Stimulated activated CD4-positive, alpha-beta T cell treated with anti-CD3 and anti-CD28 coated beads, TNF-alpha, amount 100 ng/mL, for 1 hour (primary cell): ENCODE measurements around the gene RBM44.

Experiments
- DNase-seq, 3 donors: peaks; one replicate each; pipeline ENCODE4 v3.0.0-alpha.2; 2020; ENCODE audit warnings: low read depth in 3 of 3, low spot score in 1 of 3

The RBM44 gene

DNA sequence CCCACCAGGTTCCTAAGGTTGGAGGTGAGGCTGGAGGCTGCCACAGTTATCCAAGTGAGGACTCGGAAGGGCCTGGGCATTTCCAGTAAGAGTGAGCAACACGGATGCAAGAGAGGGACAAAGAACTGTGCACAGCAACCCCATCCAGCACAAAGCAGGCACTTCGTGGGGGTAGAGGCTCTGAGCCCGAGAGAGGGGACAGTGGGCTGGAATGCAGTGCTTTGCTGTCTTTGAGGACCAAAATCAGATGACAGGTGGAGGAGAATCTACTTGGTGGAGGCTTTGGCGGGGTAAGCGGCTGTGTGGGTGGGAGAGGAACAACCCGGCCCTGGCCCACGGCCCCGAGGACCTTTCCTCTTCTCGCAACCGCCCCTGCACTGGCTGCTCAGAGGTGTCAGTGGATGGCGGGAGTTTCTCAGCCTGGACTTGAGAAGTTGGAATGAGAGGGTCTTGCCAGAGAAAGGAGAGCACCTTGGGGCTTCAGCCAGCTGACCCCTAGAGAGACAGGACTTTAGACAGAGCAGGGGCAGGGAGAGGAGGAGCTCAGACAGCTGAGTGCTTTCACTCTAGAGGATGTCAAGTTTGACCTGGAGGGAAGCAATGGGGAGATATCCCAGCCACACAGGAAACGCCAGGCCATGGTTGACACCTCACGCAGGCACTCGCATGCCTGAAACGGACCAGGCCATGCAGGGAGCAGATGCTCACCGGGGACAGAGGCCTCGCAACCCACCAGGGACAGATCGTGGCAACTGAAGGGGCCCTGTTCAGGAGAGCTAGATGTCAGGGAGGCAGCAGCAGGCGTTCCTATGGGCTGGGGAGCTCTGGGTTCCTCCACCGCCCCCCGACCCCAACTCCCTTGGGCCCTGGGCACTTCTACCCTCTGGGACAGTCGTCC is 72.4 kb downstream of the RBM44 start:
- DNase-seq, result no peak

DNA sequence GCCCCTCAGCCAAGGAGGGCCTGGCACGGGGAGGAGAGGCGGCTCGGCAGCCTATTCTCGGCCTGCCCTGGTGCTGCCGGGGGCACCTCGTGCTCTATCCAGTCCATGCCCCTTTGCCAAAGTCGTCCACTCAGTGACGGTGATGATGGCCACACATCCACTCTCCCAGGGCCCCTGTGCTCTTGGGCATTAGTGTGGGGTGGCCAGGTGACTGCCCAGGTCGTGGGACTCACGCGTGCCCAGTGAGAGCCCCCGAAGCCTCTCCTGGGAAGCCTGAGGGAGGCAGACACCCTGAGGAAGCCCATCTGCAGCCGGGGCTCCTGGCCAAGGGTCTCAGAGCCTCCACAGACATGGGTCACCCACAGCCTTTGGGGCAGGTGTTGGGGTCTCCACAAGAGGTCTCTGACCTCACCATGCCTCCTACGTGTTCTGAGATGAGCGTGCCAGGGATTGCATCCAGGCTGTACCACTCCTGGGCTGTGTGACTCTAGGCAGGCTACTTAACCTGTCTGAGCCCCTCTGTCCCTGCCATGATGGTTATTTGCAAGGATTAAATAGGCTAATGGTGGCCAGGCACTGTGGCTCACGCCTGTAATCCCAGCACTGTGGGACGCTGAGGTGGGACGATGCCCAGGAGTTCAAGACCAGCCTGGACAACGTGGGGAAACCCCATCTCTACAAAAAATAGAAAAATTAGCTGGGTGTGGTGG is 73.8 kb downstream of the RBM44 start:
- no peak for DNase-seq

DNA sequence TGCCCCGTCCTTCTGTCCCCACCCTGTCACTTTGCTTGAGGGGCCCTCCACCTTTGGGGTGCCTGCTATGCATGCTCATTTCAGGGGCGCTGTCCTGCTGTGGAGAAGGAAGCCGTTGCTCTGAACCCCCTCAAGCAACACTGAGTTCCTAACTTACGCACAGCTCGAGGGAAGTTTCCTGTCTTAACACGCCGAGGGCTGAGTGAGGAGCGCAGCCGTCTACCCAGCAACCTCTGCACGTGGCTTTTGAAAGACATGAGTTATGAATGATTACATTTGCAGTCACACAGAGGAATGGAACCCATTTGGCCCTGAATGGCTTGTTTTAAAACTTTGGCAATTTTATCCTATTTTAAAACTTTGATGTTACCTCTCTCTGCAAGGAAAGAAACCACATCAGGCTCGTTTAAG is 74.8 kb downstream of the RBM44 start:
- no peak for DNase-seq

DNA sequence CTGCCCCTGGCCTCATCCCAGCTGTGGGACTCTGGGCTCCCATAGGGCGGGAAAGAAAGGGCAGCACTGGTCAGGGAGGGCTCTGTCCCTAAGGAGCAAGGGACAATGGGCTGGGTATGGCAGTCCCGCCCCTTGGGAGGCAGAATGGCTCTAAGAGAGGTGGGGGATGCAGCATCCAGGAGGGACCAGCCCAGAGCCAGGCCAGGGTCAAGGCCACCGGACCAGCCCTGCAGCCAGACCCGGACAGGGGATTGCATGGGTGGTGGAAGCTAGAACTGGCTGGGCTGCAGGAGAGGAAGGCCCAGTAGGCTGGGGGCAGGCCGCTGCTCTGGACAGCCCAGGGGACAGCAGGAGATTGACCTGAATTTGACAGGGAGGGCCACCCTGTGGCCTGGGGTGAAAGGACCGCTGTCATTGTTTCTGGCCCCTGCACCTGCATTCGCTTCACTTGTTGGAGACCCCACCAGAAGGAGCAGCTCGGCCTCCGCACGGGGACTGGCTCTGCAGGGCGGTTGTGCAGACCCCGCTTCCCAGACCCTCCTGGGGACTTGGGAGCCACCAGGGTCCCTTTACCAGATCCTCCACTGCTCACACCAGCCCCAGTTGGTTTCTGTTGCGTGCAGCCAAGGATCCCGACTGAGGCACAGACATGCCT is 75.4 kb downstream of the RBM44 start:
- DNase-seq, result no peak

DNA sequence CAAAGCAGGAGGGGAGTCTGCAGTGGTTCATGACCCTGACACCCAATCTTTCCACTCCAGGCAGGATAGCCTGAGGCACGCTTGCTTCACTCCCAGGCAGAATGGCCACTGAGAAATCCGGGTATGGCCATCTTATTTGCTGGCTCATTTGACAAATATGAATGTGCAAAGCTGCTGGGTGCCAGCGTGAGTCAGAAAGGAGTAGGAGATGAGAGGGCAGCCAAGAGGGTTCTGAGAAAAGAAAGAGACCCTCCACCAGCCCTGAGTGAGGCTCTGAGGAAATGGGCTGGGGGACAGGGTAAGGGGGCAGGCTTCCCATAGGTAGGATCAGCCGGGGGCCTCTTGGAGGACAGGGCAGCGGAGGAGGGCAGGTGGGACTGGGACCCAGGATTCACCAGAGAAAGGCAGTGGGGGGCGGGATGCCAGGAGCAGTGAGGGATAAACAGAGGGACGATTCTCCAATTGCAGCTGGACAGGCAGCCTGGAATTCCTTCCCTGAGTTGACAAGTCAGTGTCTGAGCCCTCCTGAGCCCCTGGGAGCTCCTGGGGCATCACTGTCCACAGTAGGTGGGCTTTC is 76.1 kb downstream of the RBM44 start:
- no peak for DNase-seq

DNA sequence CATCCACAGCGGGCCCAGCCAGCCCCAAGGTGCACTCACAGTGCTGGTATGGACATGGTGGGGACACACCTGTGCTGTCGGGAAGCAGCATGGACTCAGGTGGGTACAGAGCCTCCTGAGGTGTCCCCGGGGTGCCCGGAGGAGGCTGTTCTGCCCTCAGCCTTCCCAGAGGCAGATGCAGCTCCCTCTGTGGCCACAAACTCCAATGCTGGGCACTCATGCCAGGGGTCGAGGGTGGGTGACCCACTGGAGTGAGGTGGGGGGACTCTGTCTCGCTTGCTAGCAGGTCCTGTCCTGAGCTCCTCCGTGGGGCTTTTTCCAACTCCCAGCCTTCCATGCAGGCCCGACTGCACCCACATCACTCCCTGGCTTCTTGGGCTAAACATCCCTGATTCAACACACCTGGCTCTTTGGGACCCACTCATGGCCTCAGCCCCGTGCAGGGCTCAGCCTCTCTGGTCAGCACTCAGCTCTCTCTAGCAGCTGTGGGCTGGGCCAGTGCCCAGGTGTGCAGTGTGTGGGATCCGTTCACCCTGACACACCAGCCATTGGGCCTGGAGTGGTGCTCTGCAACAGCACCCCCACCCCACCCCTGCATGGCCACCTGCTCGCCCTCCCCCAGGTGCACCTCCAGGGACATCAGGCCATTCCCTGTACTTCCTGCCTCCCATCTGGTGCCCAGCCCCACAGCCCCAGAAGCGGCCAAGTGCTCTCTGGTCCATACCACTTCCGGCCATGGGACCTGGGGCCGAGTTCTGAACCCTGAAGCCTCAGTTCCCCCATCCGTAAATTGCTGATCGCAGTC is 76.9 kb downstream of the RBM44 start:
- DNase-seq, result no peak

DNA sequence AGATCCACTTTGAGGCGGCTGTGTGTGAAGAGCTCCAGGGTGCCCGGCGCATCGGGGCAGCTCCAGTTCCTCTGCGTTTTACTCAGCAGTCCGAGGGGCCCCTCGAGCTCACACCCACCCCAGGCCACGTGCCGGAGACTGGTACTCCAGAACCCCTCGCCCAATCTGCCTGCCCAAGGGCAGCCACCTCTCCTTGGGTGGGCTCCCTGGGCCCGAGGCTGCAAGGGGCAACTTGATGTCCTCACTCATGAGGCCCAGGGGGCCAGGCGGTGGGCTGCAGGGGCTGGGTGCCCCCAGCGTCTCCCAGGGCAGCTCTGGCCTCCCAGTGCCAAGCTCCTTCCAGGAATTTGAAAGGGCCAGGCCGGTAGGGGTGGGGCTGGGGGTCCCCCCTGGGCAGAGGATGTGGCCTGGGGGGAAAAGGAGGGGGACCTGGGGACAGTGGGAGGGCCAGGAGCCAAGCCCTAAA is 77.5 kb downstream of the RBM44 start:
- no peak for DNase-seq

DNA sequence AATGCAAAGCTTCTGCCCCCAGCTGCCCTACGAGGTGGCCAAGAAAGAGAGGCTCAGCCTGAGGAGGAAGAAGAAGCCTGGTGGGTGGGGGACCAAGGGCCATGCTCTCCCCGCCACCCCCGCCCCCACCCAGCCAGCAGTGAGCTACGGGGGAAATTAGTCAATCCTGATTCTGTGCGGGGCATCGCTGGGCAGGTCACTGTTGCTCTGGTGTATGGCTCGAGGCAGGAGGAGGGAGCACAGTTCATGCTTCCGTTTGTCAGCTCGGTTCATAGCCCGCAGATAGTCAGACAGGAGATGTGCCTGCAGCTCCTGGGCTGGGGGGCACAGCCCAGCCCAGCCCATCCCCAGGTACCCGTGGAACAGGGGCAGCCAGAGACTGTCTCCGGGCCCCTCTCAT is 78.0 kb downstream of the RBM44 start:
- DNase-seq, result no peak

DNA sequence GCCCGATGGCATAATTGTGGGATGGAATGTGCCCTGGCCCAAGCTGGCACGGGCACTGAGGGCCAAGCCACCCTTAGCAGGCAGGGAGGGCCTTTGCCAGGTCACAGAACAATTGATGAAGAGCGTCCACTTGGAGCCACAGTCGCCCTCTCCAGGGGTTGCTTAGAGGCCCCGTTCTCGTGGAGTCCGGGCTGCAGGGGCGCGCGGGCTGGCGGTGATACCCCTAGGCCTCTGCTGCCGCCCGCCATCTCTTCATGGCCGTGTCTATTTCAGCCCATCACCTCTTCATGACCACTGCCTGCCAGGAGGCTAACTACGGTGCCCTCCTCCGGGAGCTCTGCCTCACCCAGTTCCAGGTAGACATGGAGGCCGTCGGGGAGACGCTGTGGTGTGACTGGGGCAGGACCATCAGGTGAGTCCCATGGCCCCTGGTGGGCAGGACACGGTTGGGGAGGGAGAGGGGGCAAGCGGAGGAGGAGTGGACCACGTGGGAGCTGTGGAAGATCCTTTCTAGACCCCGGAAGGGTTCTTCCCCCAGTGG is 78.4 kb downstream of the RBM44 start:
- DNase-seq, result no peak

DNA sequence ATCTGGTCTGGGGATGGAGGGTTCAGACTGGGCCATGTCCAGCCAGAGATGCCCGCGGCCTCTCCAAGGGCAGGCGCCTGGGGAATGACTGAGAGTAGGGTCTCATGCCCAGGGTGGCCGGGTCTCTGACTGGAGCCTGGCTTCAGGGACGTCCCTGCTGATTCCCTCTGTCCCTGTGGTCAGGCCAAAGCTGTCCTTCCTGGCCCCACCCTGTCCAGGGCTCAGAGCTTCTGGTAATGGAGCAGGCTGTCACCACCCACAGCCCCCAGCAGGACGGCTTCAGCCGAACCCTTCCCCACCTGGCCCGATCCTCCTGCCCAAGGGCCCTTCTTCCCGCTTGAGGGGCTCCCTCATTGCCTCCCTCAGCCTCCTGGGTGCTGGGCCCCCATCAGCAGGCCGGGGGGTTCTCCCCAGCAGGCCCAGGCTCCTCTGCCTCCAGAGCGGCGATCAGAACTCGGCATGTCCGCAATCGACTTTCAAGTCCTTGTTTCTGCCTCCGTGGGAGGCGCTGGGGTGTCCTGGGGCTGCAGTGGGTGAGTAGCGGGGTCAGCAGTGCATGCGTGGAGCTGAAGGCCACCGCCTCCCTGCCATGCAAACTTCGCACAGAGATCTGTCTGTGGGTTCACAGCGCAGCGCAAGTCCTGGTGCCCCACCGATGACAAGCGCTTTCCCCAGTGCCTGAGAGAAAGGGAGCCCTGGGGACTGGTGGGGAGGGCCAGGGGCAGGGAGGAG is 79.2 kb downstream of the RBM44 start:
- no peak for DNase-seq

DNA sequence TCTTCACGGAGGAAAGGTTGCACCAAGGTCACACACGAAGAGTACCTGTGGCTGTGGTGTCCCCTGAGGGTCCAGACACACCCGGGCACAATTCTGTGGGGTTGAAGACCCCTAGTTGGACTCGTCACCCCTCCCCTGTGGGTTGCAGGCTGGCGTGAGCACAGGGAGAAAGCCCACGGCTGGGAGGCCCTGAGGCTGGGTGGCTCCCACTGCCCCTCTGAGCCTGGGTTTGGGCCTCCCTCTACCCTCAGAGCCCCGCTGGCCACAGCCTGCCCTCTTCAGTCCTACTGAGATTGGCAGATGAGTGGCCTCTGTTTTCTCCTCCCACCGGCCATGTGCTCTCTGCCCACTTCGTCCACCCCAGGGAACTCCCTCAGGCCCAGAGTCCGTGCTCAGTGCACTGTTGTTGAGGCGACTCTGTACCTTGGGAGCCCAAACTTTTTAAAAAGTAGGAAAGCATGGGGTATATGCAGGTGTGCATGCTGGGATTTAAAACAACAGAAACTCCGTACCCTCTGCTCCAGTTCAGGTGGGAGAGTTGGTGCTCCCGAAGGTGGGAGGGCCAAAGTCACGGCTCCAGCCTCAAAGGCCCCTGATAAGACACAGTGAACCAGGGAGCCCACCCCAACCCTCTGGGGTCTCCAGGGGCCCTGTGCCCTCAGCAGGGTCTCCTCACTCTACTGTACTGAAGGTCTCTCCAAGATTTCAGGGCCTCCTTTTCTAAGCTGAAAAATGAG is 79.9 kb downstream of the RBM44 start:
- no peak for DNase-seq

DNA sequence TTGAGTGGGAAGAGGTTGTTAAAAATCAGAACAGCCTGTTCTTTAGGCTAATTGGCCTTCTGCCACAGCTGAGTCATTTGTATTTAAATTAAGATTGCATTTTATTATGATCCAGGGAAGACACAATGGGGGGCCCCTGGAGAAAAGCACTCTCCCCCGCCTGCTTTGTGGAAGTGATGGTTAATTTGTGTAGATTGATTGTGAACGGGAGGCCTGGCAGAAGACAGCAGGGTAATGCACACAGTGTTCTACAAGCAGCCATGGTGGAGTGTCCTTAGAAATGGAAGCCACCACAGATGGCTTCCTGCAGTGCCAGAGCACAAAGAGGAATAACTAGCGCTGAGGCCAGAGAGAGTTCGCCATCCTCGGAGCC is 80.5 kb downstream of the RBM44 start:
- no peak for DNase-seq

DNA sequence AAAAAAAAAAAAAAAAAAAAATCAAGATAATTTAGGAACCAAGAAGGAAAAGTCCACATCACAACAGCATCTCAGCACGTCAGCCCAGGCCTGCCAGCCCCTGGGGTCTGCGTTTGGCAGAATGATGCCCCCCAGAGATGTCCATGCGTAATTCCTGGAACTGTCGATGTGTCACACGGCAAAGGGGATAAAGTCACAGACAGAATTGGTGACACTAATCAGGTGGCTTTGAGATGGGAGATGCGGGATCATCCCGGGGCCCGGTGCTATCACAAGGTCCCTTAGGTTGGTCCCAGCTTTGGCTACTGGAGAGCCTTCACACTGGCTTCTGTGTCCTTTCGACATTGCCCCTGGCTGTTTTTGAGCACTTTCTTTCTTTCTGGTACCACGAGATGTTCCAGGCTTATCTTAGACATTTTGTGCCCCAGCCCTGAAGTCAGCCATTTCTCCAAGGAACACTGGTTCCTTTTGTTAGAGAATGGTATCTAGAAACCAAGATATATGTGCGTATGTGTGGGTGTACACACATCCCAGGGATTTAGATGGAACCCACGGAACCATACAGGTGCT is 81.5 kb downstream of the RBM44 start:
- no peak for DNase-seq

DNA sequence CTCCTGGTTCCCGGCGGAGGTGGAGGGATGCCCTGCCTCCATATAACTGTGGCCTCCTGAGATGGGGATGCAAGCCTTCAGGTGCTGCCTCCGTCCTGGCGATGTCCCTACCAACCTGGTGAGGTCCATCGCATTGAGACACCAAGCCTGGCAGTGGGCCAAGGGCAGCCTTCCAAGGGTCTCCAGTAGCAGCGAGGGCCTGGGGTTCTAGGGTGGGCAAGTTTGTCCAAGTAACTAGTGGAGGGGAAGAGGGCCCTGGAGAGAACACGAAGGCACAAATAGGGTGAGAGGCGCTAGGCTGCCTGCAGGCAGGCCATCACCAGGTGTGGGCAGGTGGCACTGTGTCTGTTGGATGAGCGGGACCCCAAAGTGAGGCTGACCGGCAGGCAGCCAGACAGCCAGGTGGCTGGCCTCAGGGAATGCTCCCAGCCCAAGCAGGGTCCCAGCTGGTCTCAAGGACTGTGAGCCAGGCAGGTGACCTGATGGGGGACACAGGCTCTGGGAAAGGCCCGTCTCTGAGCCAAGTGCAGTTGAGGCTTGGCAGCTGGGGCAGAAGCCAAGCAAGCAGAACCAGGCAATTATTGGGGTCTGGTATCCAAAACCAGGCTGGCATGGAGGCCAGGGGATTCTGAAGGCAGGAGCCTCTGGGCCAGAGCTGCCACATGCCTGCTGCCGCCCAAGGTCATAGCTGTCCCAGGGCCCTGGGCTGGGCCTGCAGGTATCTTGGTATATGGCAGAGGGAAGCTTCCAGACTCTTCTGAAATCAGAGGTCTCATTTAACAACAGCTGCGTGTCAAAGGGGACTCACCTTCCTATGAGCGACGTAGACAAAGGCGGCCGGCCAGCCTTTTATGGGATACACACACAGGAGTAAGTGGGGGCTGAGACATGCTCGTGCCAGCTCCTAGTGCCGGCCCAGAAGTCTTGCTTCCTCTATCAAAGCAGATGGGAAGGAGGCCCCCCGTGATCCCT is 84.2 kb downstream of the RBM44 start:
- DNase-seq, result no peak

DNA sequence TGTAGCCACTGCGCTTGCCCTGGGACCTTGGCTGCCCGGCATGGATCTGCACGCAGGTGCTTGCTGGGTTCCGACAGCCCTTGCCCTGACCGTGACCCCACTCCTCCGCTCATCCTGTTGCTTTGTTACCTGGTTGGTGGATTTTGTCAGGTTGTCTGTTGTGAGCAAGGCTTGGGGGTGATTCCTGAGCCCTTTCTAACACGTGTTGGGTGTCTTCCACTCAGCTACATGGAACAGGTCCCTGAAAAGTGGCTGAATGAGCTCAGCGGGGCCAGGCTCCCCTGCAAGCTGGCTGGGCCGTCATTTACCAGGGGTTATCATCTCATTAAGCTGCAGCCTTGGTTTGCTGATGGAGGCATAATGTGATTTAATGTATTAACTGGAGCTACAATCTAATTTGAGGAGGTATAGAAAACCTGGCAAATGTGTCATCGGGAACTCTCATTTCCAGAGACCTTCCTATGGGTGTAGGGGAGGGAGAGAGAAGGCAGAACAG is 85.4 kb downstream of the RBM44 start:
- no peak for DNase-seq

DNA sequence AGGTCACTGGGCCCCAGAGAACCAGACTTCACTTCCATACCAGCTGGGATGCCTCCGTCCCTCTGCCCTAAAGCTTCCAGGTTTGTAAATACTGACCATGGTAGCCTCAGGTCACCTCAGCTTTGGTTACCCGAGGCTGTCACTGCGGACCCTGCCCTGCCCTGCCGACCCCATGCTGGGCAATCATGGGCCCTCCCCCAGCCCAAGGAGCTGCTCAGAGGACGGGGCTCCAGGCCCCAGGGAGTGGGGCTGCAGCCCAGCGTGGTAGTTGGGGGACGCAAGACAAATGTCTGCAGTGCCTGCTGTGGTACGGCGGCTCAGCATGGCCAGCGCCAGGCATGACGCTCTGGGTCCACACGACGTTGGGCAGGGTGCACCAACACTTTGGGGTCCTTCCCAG is 86.1 kb downstream of the RBM44 start:
- DNase-seq, result no peak

DNA sequence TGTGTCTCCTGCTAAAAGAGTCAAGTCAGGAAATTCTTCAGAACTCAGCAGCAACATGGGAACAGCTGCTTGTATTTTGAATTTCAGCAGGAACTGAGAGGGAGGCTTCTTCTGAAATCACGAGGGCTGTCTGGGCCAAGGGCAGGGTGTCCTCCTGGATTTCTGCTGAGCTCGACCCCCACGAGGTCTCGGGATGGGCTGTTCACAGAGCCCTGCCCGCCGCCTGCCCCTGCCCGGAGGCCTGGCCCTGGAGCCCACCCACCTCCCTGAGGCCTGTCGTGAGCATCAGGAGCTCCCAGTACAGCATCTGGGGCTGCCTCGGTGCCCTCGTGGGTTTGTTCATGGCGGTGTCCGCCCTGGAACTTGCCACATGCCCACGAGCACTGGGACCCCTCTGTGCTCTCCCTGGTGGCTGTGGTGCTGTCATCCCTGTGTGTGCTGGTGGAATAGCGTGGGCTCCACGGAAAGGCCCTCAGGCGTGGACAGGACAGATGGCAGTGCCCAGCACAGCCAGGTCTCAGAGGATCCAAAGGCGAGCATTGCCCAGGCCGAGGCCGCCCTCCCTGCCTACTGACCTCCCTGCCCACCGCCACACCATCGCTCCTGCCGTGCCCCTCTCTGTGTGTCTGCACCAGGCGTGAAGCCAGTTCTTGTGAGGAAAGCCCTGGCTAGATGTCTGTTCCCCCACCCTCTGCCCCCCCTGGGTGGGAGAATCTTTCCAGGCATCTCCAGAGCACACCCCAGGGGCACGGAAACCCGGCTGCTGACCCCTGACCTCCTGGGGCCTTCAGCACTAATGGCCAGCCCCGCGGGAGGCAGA is 86.7 kb downstream of the RBM44 start:
- DNase-seq, result no peak
